ELF-1 (cell line): ENCODE results near the gene CACNG1.
A peak's percentile ranks its signal among the peaks of the same experiment; 100 is the strongest.
"Not testable (repeated sequence)": the region's sequence is repeated elsewhere in the genome, so short reads cannot be mapped to it uniquely, and the experiment has no call there.

Experiments
- DNase-seq: peaks from one replicate; pipeline ENCODE4 v3.0.0-alpha.2; 2016; ENCODE audit warnings: low read depth, low spot score

Gene CACNG1

DNA sequence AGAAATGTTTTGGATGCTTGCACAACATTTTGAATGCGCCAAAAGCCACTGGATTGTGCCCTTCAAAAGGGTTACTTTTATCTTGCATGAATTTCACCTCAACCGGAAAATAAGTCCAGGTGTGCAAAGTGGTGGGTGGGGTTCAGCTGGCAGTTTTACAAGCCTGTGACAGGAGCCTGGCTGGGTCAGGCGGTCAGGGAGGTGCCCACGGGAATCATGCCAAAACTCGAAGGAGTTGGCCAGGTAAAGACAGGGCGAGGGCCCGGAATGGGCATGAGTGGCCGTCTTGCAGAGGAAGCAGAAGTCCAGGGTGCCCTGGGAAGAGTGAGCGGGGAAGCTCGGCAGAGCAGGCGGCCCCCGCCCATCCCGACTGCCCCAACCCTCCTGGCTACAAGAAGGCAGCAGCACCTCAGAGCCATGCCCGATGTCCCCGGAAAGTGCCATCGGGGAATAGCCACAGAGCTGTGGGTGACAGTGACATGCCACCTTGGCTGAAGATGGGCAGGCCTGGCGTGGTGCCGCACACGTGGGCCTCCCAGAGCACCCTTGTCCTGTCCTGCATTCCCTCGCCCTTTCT lies 19.1 kb upstream of the CACNG1 start:
- no peak for DNase-seq

DNA sequence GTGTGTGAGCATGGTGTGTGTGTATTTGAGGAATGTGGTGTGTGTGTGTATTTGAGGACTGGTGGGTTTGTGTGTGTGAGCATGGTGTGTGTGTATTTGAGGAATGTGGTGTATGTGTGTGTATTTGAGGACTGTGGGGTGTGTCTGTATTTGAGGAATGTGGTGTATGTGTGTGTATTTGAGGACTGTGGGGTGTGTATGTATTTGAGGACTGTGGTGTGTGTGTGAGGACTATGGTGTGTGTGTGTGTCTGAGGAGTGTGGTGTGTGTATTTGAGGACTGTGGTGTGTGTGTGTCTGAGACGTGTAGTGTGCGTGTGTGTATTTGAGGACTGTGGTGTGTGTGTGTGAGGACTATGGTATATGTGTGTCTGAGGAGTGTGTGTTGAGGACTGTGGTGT lies 18.0 kb upstream of the CACNG1 start:
- DNase-seq: no peak

DNA sequence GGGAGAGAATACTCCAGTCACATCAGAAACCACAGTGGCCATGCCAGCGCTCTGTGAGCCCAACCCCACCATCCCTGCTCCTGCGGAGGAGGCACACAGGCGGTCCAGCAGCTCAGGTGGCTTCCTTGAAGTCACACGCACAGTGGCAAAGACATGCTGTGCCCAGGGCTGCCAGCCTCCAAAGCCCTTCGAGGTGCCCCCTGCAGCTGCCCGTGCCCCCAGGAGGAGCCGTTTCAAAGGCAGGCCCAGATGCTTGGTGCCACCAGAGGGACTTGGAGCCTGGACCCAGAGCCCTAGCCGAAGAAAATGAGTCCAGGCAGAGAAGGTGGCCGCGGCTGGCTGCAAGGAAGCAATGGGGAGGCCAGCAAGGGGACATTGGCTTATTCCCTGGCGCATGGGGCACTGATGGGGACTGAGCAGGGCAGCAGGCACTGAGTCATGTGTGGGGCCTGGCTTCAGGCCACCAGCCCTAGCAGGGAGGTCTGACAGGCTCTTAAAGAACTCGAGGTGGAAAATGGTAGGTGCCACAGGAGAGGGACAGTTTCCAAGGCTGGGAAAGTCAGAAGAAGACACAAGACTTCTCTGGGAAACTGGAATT lies 17.2 kb upstream of the CACNG1 start:
- no peak for DNase-seq

DNA sequence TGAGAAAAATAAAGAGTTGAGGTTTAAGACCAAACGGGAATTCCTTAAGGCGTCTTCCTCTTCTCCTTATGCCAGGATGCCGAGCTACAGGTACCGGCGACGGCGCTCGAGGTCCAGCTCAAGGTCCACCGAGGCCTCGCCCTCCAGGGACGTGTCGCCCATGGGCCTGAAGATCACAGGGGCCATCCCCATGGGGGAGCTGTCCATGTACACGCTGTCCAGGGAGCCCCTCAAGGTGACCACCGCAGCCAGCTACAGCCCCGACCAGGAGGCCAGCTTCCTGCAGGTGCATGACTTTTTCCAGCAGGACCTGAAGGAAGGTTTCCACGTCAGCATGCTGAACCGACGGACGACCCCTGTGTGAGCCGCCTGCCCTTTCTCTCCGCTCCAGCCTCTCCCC lies 13.7 kb upstream of the CACNG1 start:
- DNase-seq: no peak

DNA sequence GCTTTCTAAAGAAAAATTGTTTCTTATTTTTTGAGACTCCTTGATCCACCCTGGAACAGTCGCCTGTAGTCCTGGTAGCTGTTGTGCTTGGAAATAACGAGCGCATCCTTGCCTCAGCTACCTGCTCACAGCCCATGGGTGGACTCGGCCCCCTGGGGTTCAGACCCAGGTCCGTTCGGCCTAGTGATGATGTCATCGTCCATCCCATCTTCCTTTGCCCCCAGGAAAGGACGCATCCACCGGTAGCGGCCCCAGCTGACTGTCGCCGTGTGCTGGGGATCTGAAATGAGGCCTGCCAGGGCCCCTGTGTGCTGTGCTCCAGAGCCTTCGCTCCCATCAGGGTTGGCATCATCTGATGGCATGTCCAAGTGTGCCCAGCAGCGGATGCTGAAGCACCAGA lies 12.0 kb upstream of the CACNG1 start:
- no peak for DNase-seq

DNA sequence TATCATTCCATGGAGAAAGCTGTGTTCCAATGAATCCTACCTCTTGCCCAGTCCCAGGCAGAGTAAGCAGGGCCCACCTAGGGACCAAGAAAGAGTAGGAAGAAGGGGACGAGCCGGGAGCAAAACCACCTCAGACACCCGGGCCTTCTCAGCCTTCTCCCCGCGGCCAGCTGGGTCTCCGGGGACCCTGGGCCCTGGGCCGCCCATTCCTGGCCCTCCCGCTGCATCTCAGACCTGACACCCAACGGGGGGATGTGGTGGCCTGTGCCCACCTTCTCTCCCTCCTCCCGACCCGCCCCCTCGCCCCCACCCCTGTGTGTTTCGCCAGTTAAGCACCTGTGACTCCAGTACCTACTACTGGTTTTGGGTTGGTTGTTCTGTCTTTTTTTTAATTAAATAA lies 11.4 kb upstream of the CACNG1 start:
- no peak for DNase-seq

DNA sequence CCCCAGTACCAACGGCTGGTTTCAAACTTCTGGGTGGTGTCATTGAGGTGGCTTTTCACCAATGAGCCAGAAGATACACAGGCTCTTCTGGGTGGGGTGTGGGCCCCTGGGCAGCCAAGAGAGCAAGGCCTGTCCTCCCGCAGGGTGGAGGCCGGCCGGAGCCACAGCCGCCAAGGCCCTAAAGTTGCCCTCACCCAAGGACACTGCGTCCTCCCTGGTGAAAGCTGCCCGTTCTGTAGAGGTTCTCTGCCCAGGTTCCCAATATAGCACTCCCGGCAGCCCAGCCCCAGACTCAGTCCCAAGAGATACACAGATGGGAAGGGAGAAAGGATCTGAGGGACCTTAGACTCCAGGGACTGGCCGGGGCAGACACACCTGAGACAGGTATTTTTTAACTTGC lies 10.7 kb upstream of the CACNG1 start:
- no peak for DNase-seq

DNA sequence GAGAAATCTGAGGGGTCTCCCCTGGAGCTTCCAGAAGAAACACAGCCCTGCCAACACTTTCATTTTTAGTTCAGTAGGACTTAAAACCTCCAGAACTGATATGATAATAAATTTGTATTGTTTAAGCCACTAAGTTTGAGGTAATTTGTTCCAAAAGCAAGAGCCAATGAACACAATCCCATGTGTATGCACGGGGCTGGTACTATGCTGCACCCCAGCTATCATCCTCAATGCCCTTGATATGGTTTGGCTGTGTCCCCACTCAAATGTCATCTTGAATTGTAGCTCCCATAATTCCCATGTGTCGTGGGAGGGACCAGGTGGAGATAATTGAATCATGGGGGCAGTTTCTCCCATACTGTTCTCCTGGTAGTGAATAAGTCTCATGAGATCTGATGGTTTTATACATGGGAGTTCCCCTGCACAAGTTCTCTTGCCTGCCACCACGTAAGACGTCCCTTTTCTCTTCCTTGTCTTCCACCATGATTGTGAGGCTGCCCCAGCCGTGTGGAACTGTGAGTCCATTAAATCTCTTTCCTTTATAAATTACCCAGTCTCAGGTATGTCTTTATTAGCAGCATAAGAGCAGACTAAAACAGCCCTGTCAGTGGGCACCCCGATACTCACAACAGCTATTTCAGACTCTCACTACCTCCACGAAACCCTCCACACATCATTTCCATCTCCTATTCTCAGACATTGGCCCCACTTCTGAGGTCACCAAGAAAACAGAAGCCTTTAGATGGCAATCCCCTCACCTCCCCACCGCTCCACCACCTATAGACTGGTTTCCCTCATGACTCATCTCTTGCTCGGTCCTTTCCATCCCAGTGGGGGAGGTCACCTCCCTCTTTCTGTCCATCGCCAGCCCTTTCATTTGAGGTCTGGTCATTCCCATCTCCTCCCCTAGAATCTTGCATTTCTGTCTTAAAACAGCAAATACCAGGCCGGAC lies 8.9 kb upstream of the CACNG1 start:
- DNase-seq: no peak

DNA sequence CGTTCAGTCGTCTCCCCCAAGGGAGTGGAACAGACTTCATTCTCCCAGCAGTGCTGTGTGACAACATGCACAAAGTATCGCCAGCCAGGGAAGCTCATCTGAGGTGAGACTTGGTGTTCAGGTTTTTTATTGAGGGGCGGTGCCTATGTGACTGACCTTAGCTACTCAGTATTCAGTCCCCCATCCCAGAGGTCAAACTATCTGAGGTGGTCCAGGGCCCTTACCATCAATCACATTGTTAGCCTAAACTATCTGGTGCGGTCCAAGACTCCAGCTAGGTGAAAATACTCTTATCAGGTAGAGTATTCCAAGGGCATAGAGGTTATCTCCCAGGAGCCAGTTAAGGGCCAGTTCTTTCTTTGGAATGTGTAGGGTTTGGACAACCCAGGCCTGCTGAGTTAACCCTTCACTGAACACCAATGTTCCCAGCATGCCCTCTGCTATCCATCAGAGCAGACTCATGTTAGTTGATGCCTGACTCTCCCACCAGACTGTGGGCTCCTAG lies 5.4 kb upstream of the CACNG1 start:
- DNase-seq: peak; percentile 31

DNA sequence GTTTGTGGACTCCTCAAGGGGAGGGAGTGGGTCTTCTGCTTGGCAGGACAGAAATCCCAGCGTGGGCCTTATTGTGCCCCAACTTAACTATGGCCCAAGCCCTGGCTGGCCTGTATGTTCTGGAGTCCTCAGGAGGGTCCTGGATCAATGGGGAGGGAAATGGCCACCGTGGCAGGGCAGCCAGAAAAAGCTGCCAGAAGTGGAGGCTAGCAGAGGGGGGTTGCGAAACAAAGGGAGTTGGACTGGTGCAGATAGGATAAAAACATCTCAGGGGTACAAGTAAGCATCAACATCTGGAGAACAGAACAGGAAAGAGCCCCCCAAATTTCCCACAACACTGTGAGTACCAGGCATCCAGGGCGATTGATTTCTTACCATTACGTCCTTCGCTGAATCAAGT lies 3.7 kb upstream of the CACNG1 start:
- no peak for DNase-seq

DNA sequence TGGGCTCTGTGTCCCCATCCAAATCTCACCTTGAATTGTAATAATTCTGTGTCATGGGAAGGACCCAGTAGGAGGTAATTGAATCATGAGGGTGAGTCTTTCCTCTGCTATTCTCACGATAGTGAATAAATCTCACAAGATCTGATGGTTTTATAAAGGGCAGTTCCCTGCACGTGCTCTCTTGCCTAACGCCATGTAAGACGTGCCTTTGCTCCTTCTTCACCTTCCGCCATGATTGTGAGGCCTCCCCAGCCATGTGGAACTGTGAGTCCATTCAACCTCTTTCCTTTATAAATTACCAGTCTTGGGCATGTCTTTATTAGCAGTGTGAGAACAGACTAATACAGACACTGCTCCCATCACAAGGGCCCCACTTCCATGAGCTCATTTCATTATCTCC lies 3.2 kb upstream of the CACNG1 start:
- DNase-seq: not testable (repeated sequence)

DNA sequence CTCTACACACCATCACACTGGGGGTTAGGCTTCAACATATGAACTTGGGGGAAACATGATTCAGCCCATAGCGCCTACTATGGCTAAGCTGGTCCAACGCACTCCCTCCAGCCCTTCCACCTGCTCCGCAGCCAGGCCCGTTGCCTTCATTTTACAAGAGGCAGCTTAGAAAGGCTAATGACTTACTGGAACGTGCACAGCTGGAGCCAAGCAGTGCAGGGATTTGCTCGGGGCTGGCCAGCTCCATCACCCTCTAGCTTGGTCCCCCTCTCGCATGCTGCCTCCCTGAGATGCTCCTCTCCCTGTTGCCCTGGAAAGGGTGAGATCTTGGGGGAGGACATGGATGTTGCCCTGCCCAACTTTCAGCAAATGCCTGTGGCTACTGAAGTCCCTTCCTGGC lies 2.8 kb upstream of the CACNG1 start:
- DNase-seq: peak; percentile 32

DNA sequence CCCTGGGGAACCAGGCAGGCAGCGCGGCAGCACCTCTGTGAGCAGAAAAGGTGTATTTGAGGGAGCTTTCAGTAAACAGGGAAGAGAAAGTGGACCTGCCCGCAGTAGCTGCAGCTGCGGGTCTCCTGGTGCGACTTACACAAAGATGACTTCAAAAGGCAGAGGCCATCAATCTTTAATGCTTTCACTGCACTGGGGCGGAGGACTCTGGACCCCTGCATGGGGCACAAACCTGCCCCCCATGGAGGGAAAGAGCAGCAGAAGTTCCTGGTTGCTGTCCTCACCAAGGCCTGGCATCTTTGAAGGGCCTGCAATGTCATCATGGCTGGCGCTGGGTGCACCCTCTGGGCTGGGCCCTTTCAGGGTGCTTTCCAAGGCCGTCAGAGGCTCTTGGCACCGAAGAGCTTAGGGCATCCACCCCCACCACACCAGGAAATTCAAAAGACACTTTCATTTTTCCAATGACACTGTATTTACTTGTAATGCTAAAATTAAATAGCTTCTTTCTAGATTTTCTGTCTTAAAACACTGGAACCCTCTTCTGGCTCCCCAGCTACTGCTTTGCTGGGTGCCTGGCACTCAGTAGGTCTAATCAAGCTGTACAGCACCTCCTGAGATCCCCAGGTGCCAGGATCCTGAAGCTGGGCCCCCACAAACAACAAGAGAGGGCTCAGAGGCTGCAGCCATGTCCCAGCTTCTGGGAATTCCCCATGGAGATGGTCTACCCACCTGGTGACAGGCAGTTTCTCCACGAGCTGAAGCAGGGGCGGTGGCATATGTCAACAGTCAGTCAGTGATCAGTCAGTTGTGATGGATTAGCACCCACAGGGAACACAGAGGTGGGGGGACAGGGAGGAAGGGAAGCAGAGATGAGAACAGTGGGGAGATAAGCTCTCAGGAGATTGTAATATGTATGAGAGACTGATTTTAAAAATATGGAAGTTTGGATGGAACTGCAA lies 2.1 kb upstream of the CACNG1 start:
- peak; percentile 38 for DNase-seq

DNA sequence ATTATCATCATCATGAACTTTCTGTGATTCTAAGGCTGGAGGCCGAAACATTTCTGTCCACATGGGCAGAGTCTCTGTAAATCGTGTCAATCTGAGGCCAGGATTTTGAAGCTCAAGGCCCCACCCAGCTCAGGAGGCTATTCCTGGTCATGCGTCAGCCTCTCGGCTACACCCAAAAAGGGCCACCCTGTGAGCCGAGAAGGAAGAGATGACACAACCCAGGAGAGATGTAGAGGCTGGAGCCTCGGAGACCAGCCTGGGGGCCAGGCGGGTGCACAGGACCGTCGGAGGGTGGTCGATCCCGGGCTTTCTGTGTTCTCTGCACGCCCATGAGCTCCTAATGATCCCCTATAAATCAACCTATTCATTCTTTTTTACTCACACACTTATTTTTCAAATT lies 1.1 kb upstream of the CACNG1 start:
- no peak for DNase-seq

DNA sequence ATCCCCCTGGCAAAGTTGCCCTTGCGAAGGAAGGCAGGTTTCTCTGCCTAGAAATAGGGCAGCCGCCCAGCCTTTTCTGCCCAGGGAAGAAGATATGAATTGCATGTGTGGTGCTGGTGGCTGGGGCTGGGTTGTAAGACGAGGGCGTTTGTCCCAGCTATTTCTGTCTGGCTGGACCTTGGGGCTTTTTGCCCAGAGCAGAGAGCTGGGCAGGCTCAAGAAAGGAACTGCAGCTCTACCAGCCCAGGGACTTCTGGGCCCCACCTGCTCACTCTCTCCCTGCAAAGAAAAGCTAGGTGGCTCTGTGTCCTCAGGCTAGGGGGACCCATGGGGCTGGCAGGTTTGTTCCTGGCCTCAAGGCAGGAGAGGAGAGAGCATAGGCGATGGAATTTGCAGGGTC lies 586 bp downstream of the CACNG1 start:
- no peak for DNase-seq

DNA sequence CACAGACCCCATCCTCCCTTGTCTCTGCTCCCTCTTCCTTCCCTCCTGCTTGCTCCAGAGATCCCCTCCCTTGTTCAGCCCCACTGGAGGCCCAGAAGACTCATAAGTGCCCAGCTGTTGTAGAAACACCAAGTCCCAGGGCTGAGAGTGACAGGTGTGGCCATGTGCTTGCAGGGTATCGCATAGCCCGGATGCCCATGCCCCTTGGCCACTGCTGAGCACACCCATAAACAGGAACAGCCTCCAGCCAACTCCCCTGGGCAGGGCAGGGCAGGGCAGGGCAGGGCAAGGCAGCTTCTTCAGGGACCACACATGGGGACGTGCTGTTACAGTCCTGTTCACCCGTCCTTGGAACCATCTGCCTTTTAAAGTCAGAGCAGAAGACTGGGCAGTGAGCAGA lies 2.0 kb downstream of the CACNG1 start:
- DNase-seq: no peak

DNA sequence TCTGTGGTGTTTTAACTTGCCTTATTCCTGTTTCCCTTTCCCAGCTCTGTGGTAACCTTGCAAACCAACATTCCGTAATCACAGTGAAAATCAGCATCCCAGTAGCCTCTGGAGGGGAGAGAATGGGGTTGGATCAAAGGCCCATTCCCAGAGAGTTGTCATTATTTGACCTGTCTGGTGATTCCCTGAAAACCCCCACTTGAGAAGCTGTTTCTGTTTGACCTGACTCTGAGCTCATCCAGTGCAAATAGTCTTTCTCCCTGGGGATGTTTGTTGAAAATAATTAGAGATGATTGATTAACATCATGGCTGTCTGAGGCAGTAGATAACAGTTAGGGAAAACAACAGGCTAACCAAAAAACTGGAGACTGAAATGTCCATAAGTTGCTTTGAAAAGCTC lies 3.0 kb downstream of the CACNG1 start:
- no peak for DNase-seq

DNA sequence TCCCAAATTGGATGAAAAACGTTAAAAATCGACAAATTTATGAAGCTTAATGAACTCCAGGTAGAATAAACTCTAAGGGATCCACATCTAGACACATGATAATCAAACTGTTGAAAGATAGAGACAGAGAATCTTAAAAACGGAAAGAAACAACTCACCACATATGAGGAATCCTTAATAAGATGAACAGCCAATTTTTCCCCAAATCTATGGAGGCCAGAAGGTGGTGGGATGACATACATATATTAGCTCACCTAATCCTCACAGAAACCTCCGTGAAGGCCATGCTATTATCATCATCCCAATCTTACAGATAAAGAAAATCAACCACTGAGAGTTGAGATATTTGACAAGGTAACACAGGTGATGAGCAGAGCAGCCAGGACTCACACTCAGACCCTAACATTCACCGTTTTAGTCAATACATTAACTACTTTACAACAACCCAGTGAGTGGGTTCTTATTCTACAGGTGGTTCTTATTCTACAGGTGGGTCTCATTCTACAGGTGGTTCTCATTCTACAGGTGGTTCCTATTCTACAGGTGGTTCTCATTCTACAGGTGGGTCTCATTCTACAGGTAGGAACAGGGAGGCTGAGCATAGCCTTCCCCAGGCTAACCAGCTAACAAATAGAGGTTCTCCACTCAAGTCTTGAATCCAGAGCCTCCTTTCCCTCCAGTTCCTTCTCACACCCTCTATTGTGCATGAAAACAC lies 4.8 kb downstream of the CACNG1 start:
- no peak for DNase-seq

DNA sequence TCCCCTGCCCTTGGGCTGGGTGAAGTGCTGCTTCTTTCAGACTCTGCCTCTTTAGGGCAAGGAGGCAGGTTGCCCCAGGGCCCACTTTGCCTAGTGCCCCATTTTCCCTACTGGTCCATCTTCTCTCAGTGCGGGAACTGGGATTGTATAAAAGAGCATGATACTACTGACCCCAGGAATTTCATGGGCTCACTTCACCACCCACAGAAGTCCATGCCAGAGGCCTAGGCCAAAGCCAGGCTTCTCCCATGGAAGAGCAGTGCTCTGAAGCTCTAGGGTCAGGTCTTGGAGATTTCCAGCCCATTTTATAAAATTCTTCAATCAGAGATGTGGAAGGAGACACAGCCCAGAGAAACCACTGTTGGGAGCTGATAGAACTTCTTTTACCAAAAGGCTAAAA lies 5.7 kb downstream of the CACNG1 start:
- DNase-seq: no peak

DNA sequence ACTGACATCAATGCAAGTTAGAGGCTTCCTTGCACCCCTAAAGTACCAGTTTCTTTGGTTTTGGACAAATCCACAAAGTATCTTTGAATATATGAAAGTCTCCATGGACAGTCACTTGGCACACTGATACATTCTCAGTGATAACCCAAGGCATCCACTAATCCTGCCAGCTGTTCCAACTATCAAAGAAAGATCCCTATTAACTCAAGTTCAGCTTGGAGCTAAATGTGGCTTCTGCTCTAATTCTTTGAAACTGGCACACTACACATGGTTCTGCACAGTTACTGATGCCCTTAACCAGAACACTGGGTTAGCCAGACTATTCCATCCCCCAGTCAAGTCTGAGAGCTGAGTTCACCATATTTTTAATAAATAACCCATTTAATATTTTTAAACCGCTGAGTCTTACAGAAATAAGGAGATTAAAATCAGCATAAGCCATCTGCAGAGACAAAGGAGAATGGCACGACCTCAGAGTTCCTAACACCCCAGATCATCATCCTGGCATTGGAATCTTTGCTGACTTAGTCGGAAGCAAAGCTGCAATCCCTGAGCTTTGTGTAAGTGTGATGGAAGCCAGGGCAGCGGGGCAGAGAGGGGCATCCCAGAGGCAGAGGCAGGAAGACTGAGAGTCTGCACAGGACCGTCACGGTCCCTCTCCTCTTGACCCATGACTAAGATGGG lies 6.3 kb downstream of the CACNG1 start:
- DNase-seq: no peak
